Bronchial epithelial cell (primary cell): ENCODE data around the gene RRAS. TPM values are rescaled to one million over a fixed set of nuclear protein-coding genes. Genes with fewer than 3 reads are reported as not detected.
A peak's percentile ranks its signal among the peaks of the same experiment; 100 is the strongest.
"Not testable (repeated sequence)": the region's sequence is repeated elsewhere in the genome, so short reads cannot be mapped to it uniquely, and the experiment has no call there.

Source experiments
- DNase-seq: peaks from one replicate; pipeline ENCODE4 v3.0.0-alpha.2; 2010; ENCODE audit warnings: low read depth
- FAIRE-seq: peaks from 2 replicates; lab custom pipeline; 2011; peaks lifted over from hg19 to GRCh38; lab: Jason Lieb, UNC
- H3K27me3 ChIP-seq: 2 replicates; pipeline ENCODE4 v1.5.1; 2011; ENCODE audit warnings: low read length; ENCODE audit not compliant: control insufficient read depth, insufficient read depth
- H3K36me3 ChIP-seq: 2 replicates; pipeline ENCODE4 v1.5.1; 2011; ENCODE audit warnings: low read length; ENCODE audit not compliant: control insufficient read depth, insufficient read depth
- H3K4me3 ChIP-seq: 2 replicates; pipeline ENCODE4 v1.5.1; 2011; ENCODE audit warnings: mild to moderate bottlenecking, low read depth, low read length, control low read depth
- CTCF ChIP-seq: IDR thresholded peaks from 2 replicates; pipeline ENCODE4 v1.5.1; 2011; ENCODE audit warnings: mild to moderate bottlenecking, moderate library complexity, low read length, control low read depth, inconsistent platforms; ENCODE audit not compliant: insufficient read depth, severe bottlenecking
- total RNA-seq: library from RNA; depleted of rRNA; stranded (reverse); fragments of >200 nt; gene quantifications from 2 replicates; pipeline ENCODE4 v1.2.1, GENCODE V29; 2014

RRAS gene
- total RNA-seq, 1 donor from 2014 or later, result 24.2 TPM

GRCh38 chr19:49624967-49625910, 14.7 kb downstream of the RRAS start:
- FAIRE-seq (no peak), DNase-seq (no peak)
- Histone ChIP-seq H3K4me3 (no peak overlapping the region), H3K36me3 (peaks cover 7% of the 10 kb centered on the region), H3K27me3 (no peaks in the 10 kb centered on the region)
- TF ChIP-seq CTCF, result no peak

GRCh38 chr19:49617860-49618259, 22.1 kb downstream of the RRAS start:
- FAIRE-seq, result not testable (repeated sequence)
- peaks cover 20% of the 10 kb centered on the region for H3K36me3 ChIP-seq

GRCh38 chr19:49616945-49617344, 23.0 kb downstream of the RRAS start:
- DNase-seq (no peak), FAIRE-seq (no peak)
- no peak overlapping the region for H3K4me3 ChIP-seq
- peaks cover 22% of the 10 kb centered on the region for H3K36me3 ChIP-seq
- no peak for TF ChIP-seq CTCF
- no peaks in the 10 kb centered on the region for H3K27me3 ChIP-seq

More at GRCh38 chr19:49617860-49618259, 22.1 kb downstream of the RRAS start:
- not testable (repeated sequence) for H3K4me3 ChIP-seq, DNase-seq, H3K27me3 ChIP-seq

GRCh38 chr19:49616532-49616931, 23.4 kb downstream of the RRAS start:
- FAIRE-seq, result no peak

GRCh38 chr19:49615861-49616260, 24.1 kb downstream of the RRAS start:
- Histone ChIP-seq H3K36me3 (peaks cover 22% of the 10 kb centered on the region), H3K4me3 (no peak overlapping the region), H3K27me3 (no peaks in the 10 kb centered on the region)
- TF ChIP-seq CTCF, result no peak
- DNase-seq, result no peak
- no peak for FAIRE-seq

More at GRCh38 chr19:49616532-49616931, 23.4 kb downstream of the RRAS start:
- no peak overlapping the region for H3K4me3 ChIP-seq
- peaks cover 20% of the 10 kb centered on the region for H3K36me3 ChIP-seq
- no peak for TF ChIP-seq CTCF
- DNase-seq, result no peak
- no peaks in the 10 kb centered on the region for H3K27me3 ChIP-seq

- Histone ChIP-seq H3K27me3 (no peaks in the 10 kb centered on the region), H3K36me3 (peaks cover 24% of the 10 kb centered on the region), H3K4me3 (no peak overlapping the region)
- DNase-seq (peak; percentile 87), FAIRE-seq (peak; percentile 13)
- TF ChIP-seq CTCF, result no peak
These were observed 25.7 kb downstream of the RRAS start for GRCh38 chr19:49614096-49614833.
